RWPE1 (cell line): Measurements from ENCODE around the gene AFM.

Experiments used
- CTCF ChIA-PET: fragments of 350-600 bp; sonication (Branson Sonifier 250); formaldehyde crosslinking; extraction: SDS; loops from one replicate; lab custom pipeline; 2021; lab: Yijun Ruan, JAX
- POLR2A ChIA-PET: fragments of 400-600 bp; formaldehyde crosslinking; extraction: SDS; loops from one replicate; lab custom pipeline; 2020; ENCODE audit warnings: antibody characterized with exemption; ENCODE audit not compliant: low non-redundant PET; lab: Yijun Ruan, JAX
- DNase-seq: peaks from one replicate; pipeline ENCODE4 v3.0.0; 2012; ENCODE audit warnings: low spot score
- H3K27ac ChIP-seq: fragments of 450-650 bp; 2 replicates; pipeline ENCODE4 v1.5.1; 2017
- TF ChIP-seq, protein P1 (sequence below): fragments of 450-650 bp; conservative IDR thresholded peaks from 2 replicates; pipeline ENCODE4 v1.5.1; 2017; ENCODE audit warnings: low read depth, mild to moderate bottlenecking

AFM gene

DNA sequence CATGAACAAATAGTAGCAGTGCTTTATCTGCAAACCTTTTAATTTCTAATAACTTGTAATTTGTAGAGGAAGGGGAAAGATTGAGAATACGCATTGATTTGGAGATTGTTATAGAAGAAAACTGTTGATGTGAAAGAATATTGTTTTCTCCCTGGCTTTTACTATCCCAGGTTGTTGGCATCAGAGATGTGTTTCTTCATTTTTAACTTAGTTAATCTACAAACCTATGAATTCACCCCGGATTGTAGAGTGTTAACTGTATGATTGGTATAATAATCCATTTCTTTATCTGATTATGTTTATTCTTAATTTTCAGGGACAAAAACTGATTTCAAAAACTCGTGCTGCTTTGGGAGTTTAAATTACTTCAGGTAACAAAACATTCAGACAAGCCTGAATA is 26.6 kb upstream of the AFM start:
- TF ChIP-seq, protein P1, sequence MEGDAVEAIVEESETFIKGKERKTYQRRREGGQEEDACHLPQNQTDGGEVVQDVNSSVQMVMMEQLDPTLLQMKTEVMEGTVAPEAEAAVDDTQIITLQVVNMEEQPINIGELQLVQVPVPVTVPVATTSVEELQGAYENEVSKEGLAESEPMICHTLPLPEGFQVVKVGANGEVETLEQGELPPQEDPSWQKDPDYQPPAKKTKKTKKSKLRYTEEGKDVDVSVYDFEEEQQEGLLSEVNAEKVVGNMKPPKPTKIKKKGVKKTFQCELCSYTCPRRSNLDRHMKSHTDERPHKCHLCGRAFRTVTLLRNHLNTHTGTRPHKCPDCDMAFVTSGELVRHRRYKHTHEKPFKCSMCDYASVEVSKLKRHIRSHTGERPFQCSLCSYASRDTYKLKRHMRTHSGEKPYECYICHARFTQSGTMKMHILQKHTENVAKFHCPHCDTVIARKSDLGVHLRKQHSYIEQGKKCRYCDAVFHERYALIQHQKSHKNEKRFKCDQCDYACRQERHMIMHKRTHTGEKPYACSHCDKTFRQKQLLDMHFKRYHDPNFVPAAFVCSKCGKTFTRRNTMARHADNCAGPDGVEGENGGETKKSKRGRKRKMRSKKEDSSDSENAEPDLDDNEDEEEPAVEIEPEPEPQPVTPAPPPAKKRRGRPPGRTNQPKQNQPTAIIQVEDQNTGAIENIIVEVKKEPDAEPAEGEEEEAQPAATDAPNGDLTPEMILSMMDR = no peak
- ChIA-PET POLR2A (no interaction called here), CTCF (no interaction called here)
- H3K27ac ChIP-seq = no peak overlapping the region
- DNase-seq = no peak

GRCh38 chr4:73456177-73457022 is 25.1 kb upstream of the AFM start:
- CTCF ChIA-PET = interaction anchor here (0.6 to 1.1 kb wide), 4 partner anchors 10 to 1381 kb away, joined by 3 to 6 read pairs (median 3); no protein-coding TSS in a partner anchor
- TF ChIP-seq, protein P1 = no peak
- POLR2A ChIA-PET = no interaction called here
- H3K27ac ChIP-seq = no peak overlapping the region
- no peak for DNase-seq

GRCh38 chr4:73458184-73459047 is 23.1 kb upstream of the AFM start:
- H3K27ac ChIP-seq = no peak overlapping the region
- POLR2A ChIA-PET = no interaction called here
- no peak for DNase-seq
- CTCF ChIA-PET = interaction anchor here (0.8 to 1.0 kb wide), 2 partner anchors 12 to 69 kb away, joined by 3 read pairs; no protein-coding TSS in a partner anchor
- TF ChIP-seq, protein P1 = no peak

DNA sequence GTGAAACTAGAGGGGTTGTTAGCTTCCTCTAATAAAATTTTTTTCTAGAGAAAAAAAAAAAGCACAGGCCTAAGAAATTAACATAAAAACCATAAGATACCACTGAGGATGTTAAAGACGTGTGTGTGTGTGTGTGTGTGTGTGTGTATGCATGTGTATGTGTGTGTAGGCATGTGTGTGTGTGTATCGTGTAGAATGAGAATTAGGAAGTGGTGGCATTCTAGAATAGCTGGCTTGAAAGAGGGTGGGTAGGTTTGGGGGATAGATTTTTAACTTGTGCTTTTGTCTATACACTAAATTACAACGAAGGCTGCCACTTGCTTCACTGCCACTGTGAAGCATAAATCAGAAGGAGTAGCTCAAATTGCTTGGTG is 22.5 kb upstream of the AFM start:
- H3K27ac ChIP-seq = no peak overlapping the region
- POLR2A ChIA-PET = no interaction called here
- TF ChIP-seq, protein P1 = no peak
- no peak for DNase-seq
- CTCF ChIA-PET = interaction anchor here (0.8 kb wide), 1 partner anchor 68 kb away, joined by 3 read pairs; no protein-coding TSS in a partner anchor

GRCh38 chr4:73460913-73461522 is 20.5 kb upstream of the AFM start:
- no peak overlapping the region for H3K27ac ChIP-seq
- ChIA-PET POLR2A (no interaction called here), CTCF (no interaction called here)
- TF ChIP-seq, protein P1 = no peak
- DNase-seq = no peak

DNA sequence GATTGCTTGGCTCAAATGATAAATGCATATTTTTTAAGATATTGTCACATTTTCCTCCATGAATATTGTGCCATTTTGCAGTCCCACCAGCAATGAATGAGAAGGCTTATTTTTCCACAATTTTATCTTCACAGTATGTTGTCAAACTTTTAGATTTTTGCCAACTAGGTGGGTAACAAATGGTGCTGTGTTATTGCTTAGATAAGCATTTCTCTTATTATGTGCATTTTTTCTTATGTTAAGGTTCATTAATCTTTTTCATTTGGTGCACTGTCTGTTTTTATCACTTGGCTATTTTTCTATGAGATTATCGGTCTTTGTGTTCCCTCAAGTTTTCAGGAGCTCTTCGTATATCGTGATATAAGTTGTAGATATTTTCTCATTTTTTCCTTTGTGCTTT is 13.4 kb upstream of the AFM start:
- POLR2A ChIA-PET = no interaction called here
- CTCF ChIA-PET = interaction anchor here (0.6 kb wide), 1 partner anchor 191 kb away, joined by 5 read pairs; no protein-coding TSS in a partner anchor
- no peak for DNase-seq
- no peak overlapping the region for H3K27ac ChIP-seq
- TF ChIP-seq, protein P1 = no peak
